Keratinocyte (primary cell): ENCODE results near the gene HDAC10. TPM values are rescaled to one million over a fixed set of nuclear protein-coding genes. Genes with fewer than 3 reads are reported as not detected.

Source experiments
- DNase-seq: peaks from one replicate; pipeline ENCODE4 v3.0.0-alpha.2; 2011; ENCODE audit warnings: low read depth, missing footprints, low spot score
- FAIRE-seq: peaks from 2 replicates; lab custom pipeline; 2011; peaks lifted over from hg19 to GRCh38; lab: Jason Lieb, UNC
- H2AFZ ChIP-seq: 2 replicates; pipeline ENCODE4 v1.6.0; 2012; ENCODE audit warnings: low read length, control low read depth, inconsistent platforms; ENCODE audit not compliant: control insufficient read depth
- H3K27ac ChIP-seq: 2 replicates; pipeline ENCODE4 v1.5.1; 2011; ENCODE audit warnings: low read length; ENCODE audit not compliant: control insufficient read depth, insufficient read depth
- H3K27me3 ChIP-seq: 3 replicates; pipeline ENCODE4 v1.6.0; 2011; ENCODE audit warnings: low read length; ENCODE audit not compliant: control insufficient read depth, insufficient read depth; ENCODE audit errors: extremely low read depth
- H3K36me3 ChIP-seq, 2 experiments: 2 replicates in 1 of 2; 3 replicates in 1 of 2; pipeline ENCODE4 v1.5.1; 2011; ENCODE audit warnings: low read length in 2 of 2, mild to moderate bottlenecking in 1 of 2; ENCODE audit not compliant: control insufficient read depth in 2 of 2, insufficient read depth in 2 of 2; ENCODE audit errors: extremely low read depth in 1 of 2
- H3K4me1 ChIP-seq: 3 replicates; pipeline ENCODE4 v1.5.1; 2011; ENCODE audit warnings: low read length; ENCODE audit not compliant: control insufficient read depth, insufficient read depth; ENCODE audit errors: extremely low read depth
- H3K4me2 ChIP-seq: 3 replicates; pipeline ENCODE4 v1.6.0; 2011; ENCODE audit warnings: low read depth, low read length; ENCODE audit not compliant: control insufficient read depth, insufficient read depth; ENCODE audit errors: extremely low read depth
- H3K4me3 ChIP-seq, 3 experiments: fragments of 200-600 bp in 1 of 3; sonication (generic) in 1 of 3; 2 replicates in 2 of 3; 3 replicates in 1 of 3; pipeline ENCODE4 v1.5.1; 2011 to 2016; ENCODE audit warnings: low read length in 3 of 3, mild to moderate bottlenecking in 3 of 3, control low read depth in 2 of 3, inconsistent platforms in 1 of 3, low read depth in 1 of 3, mixed read lengths in 1 of 3, mixed run types in 1 of 3, moderate library complexity in 1 of 3; ENCODE audit not compliant: control insufficient read depth in 2 of 3, insufficient read depth in 2 of 3; ENCODE audit errors: extremely low read depth in 1 of 3
- H3K79me2 ChIP-seq: 2 replicates; pipeline ENCODE4 v1.6.0; 2012; ENCODE audit warnings: low read length; ENCODE audit not compliant: control insufficient read depth, insufficient read depth
- H3K9ac ChIP-seq: 3 replicates; pipeline ENCODE4 v1.6.0; 2011; ENCODE audit warnings: low read length; ENCODE audit not compliant: control insufficient read depth, insufficient read depth; ENCODE audit errors: extremely low read depth
- H3K9me1 ChIP-seq: 3 replicates; pipeline ENCODE4 v1.6.0; 2011; ENCODE audit warnings: low read length; ENCODE audit not compliant: control insufficient read depth, insufficient read depth; ENCODE audit errors: extremely low read depth
- H3K9me3 ChIP-seq: 2 replicates; pipeline ENCODE4 v1.5.1; 2012; ENCODE audit warnings: low read depth, low read length; ENCODE audit not compliant: control insufficient read depth
- H4K20me1 ChIP-seq: 3 replicates; pipeline ENCODE4 v1.6.0; 2011; ENCODE audit warnings: low read length; ENCODE audit not compliant: control insufficient read depth, insufficient read depth; ENCODE audit errors: extremely low read depth
- CTCF ChIP-seq, 3 experiments: IDR thresholded peaks in 1 of 3; conservative IDR thresholded peaks in 1 of 3; optimal IDR thresholded peaks in 1 of 3; 2 replicates in 2 of 3; 3 replicates in 1 of 3; pipeline versions ENCODE3 to v1.5.1; 2011; ENCODE audit warnings: low read length in 3 of 3, mild to moderate bottlenecking in 3 of 3, moderate library complexity in 2 of 3, control low read depth in 1 of 3, inconsistent platforms in 1 of 3; ENCODE audit not compliant: insufficient read depth in 2 of 3; ENCODE audit errors: extremely low read depth in 1 of 3
- EZH2 ChIP-seq: IDR thresholded peaks from one replicate; pipeline ENCODE4 v1.6.1; 2012; ENCODE audit warnings: inconsistent platforms, mild to moderate bottlenecking, low read length, moderate library complexity
- dilution Hi-C: fragments of 300-500 bp; cut with MboI; formaldehyde crosslinking; loops from one replicate; pipeline ENCODE4 v1.7.0; 2020; ENCODE audit warnings: low sequenced_read_pairs; ENCODE audit not compliant: extremely low pct_ligation_motif_present
- polyA plus RNA-seq, 5 experiments: library from polyadenylated mRNA; depleted of rRNA in 3 of 5; stranded (reverse) in 3 of 5; stranded (forward) in 1 of 5; unstranded in 1 of 5; fragments of >200 nt; gene quantifications; 1 replicate in 1 of 5; 2 replicates in 3 of 5; 3 replicates in 1 of 5; pipeline versions ENCODE4 v1.2.1 to v1.2.3, GENCODE V29; 2011 to 2012; ENCODE audit warnings: missing spikeins in 2 of 5, low read depth in 1 of 5, low replicate concordance in 1 of 5

Gene HDAC10
- polyA plus RNA-seq, 1 donor (not counting 4 experiments of a cell fraction or from before 2014, with no cell fraction given), result 4.7 TPM

DNA sequence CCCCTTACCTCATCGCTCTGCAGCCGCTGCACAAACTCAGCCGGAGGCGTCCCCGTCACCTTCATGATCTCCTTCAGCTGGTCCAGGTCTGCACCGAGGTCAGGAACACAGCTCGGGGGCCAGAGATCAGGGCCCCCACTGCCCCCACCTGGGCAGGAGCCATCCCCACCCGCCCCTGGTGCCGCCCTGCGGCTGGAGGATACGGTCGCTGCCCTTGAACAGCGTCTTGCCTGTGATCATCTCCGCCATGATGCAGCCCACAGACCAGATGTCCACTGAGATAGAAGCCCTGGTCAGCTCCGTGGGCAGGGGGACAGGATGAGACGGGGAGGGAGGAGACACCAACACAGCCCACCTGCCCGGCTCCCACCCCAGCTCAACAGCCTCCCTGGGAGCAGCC, 4.5 kb upstream of the HDAC10 start:
- dilution Hi-C loops, result no loop called here
- H3K27me3 ChIP-seq, result no peaks in the 10 kb centered on the region
- H4K20me1 ChIP-seq, result no peaks in the 10 kb centered on the region
- H2AFZ ChIP-seq, result no peak overlapping the region
- no peak for DNase-seq
- no peaks in the 10 kb centered on the region for H3K9me1 ChIP-seq
- no peak overlapping the region for H3K27ac ChIP-seq
- no peaks in the 10 kb centered on the region for H3K9me3 ChIP-seq
- no peak for TF ChIP-seq EZH2
- no peak for TF ChIP-seq CTCF (optimal IDR thresholded peaks at IDR 0.05 in 1 of 3, IDR thresholded peaks at IDR 0.05 in 1 of 3, conservative IDR thresholded peaks at IDR 0.05 in 1 of 3; ENCODE audit: extremely low read depth in 1 of 3, insufficient read depth in 2 of 3, low read length in 3 of 3)
- no peak overlapping the region for H3K4me3 ChIP-seq
- no peaks in the 10 kb centered on the region for H3K79me2 ChIP-seq
- peaks cover 0 to 5% of the 10 kb centered on the region in 2 experiments for H3K36me3 ChIP-seq
- H3K4me1 ChIP-seq, result peaks cover 2% of the 10 kb centered on the region
- no peak overlapping the region for H3K9ac ChIP-seq
- H3K4me2 ChIP-seq, result no peak overlapping the region
- no peak for FAIRE-seq

- no peak for TF ChIP-seq EZH2
- no peak for TF ChIP-seq CTCF (optimal IDR thresholded peaks at IDR 0.05 in 1 of 3, IDR thresholded peaks at IDR 0.05 in 1 of 3, conservative IDR thresholded peaks at IDR 0.05 in 1 of 3; ENCODE audit: extremely low read depth in 1 of 3, insufficient read depth in 2 of 3, low read length in 3 of 3)
- no peaks in the 10 kb centered on the region for H3K9me1 ChIP-seq
- H3K9ac ChIP-seq, result no peak overlapping the region
- H4K20me1 ChIP-seq, result no peaks in the 10 kb centered on the region
- peaks cover 0 to 5% of the 10 kb centered on the region in 2 experiments for H3K36me3 ChIP-seq
- no peaks in the 10 kb centered on the region for H3K9me3 ChIP-seq
- no peaks in the 10 kb centered on the region for H3K79me2 ChIP-seq
- no peak overlapping the region for H3K4me2 ChIP-seq
- DNase-seq, result no peak
- dilution Hi-C loops, result no loop called here
- H3K4me3 ChIP-seq, result no peak overlapping the region
- H3K27ac ChIP-seq, result no peak overlapping the region
- no peaks in the 10 kb centered on the region for H3K27me3 ChIP-seq
- no peak for FAIRE-seq
- H3K4me1 ChIP-seq, result peaks cover 5% of the 10 kb centered on the region
- no peak overlapping the region for H2AFZ ChIP-seq
Measured at GRCh38 chr22:50255099-50255498, 4.0 kb upstream of the HDAC10 start.
